ENCODE measurements around the gene MMP17.

- TF ChIP-seq CTCF (IDR thresholded peaks at IDR 0.05) (no peak), POLR2A (IDR thresholded peaks at IDR 0.05) (no peak)
Measured at GRCh38 chr12:131894981-131895639, 66.9 kb downstream of the MMP17 start.

Data from vagina (tissue), 2 donors.